ENCODE results near the gene SLMAP.

DNA sequence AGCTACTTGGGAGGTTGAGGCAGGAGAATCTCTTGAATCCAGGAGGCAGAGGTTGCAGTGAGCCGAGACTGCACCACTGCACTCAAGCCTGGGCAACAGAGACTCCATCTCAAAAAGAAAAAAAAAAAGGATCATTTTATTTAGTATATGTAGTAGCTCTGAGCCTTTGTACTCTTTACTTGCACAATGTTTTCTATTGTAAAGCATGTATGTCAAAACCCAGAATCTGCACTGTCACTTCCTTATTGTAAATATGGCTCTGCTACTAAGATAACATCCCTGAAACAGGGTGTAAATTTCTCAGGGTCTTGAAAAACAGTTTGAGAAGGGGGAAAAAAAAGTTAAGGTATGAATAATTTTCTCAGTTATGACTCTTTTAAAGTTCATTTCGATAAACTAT lies 35.1 kb downstream of the SLMAP start:
- TF ChIP-seq POLR2AphosphoS5 (IDR thresholded peaks at IDR 0.05) (no peak), POLR2A (IDR thresholded peaks at IDR 0.05) (no peak)
- TF ChIP-seq, protein P1, sequence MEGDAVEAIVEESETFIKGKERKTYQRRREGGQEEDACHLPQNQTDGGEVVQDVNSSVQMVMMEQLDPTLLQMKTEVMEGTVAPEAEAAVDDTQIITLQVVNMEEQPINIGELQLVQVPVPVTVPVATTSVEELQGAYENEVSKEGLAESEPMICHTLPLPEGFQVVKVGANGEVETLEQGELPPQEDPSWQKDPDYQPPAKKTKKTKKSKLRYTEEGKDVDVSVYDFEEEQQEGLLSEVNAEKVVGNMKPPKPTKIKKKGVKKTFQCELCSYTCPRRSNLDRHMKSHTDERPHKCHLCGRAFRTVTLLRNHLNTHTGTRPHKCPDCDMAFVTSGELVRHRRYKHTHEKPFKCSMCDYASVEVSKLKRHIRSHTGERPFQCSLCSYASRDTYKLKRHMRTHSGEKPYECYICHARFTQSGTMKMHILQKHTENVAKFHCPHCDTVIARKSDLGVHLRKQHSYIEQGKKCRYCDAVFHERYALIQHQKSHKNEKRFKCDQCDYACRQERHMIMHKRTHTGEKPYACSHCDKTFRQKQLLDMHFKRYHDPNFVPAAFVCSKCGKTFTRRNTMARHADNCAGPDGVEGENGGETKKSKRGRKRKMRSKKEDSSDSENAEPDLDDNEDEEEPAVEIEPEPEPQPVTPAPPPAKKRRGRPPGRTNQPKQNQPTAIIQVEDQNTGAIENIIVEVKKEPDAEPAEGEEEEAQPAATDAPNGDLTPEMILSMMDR (IDR thresholded peaks at IDR 0.05): no peak

All from prostate gland (tissue), 2 donors.